Common myeloid progenitor, CD34-positive (primary cell): ENCODE results near the gene GRIP1.

Experiments
- CTCF ChIA-PET: fragments of 350-600 bp; sonication (Branson Sonifier 250); formaldehyde crosslinking; loops from one replicate; lab custom pipeline; 2021; ENCODE audit warnings: antibody characterized with exemption; lab: Charles Lee
- POLR2A ChIA-PET: fragments of 350-600 bp; sonication (Branson Sonifier 250); formaldehyde crosslinking; loops from one replicate; lab custom pipeline; 2021; ENCODE audit warnings: antibody characterized with exemption; lab: Charles Lee
- DNase-seq, 3 donors: peaks; one replicate each; pipeline versions ENCODE4 v3.0.0 to v3.0.0-alpha.2; 2013
- H3K27ac ChIP-seq, 2 experiments: 1 replicate in 1 of 2; 2 replicates in 1 of 2; pipeline ENCODE4 v1.7.0; 2013; ENCODE audit warnings: inconsistent platforms in 2 of 2, low read length in 2 of 2, mild to moderate bottlenecking in 2 of 2, low read depth in 1 of 2, moderate library complexity in 1 of 2; ENCODE audit not compliant: severe bottlenecking in 2 of 2, insufficient read depth in 1 of 2, poor library complexity in 1 of 2
- H3K27me3 ChIP-seq, 5 experiments: replicated peaks in 2 of 5; 1 replicate in 3 of 5; 2 replicates in 2 of 5; pipeline versions ENCODE4 v1.6.1 to v1.7.0; 2013; ENCODE audit warnings: low read length in 4 of 5, mild to moderate bottlenecking in 2 of 5, moderate library complexity in 2 of 5, inconsistent platforms in 1 of 5; ENCODE audit not compliant: insufficient read depth in 5 of 5, control insufficient read depth in 4 of 5
- H3K36me3 ChIP-seq, 4 experiments: 1 replicate in 2 of 4; 2 replicates in 2 of 4; pipeline versions ENCODE4 v1.6.1 to v1.7.0; 2013; ENCODE audit warnings: low read length in 3 of 4, control low read depth in 1 of 4, mild to moderate bottlenecking in 1 of 4; ENCODE audit not compliant: control insufficient read depth in 4 of 4, insufficient read depth in 4 of 4
- H3K4me1 ChIP-seq, 4 experiments: 1 replicate in 3 of 4; 2 replicates in 1 of 4; pipeline versions ENCODE4 v1.6.1 to v1.7.1; 2013; ENCODE audit warnings: low read length in 3 of 4, mild to moderate bottlenecking in 3 of 4, control low read depth in 1 of 4, inconsistent platforms in 1 of 4, moderate library complexity in 1 of 4; ENCODE audit not compliant: control insufficient read depth in 4 of 4, insufficient read depth in 4 of 4; ENCODE audit errors: control extremely low read depth in 1 of 4
- H3K4me3 ChIP-seq, 7 experiments: 1 replicate in 4 of 7; 2 replicates in 3 of 7; pipeline versions ENCODE4 v1.5.1 to v1.7.0; 2013; ENCODE audit warnings: mild to moderate bottlenecking in 7 of 7, low read length in 6 of 7, moderate library complexity in 6 of 7, inconsistent platforms in 2 of 7, low read depth in 2 of 7, control low read depth in 1 of 7; ENCODE audit not compliant: insufficient read depth in 4 of 7, control insufficient read depth in 1 of 7; ENCODE audit errors: extremely low read depth in 1 of 7
- H3K9me3 ChIP-seq, 5 experiments: 1 replicate in 4 of 5; 2 replicates in 1 of 5; pipeline versions ENCODE4 v1.6.1 to v1.7.1; 2013; ENCODE audit warnings: low read length in 4 of 5, mild to moderate bottlenecking in 2 of 5, inconsistent platforms in 1 of 5, low read depth in 1 of 5, moderate library complexity in 1 of 5; ENCODE audit not compliant: control insufficient read depth in 4 of 5, insufficient read depth in 2 of 5; ENCODE audit errors: control extremely low read depth in 1 of 5
- WGBS: methylation state at CpG from one replicate; pipeline ENCODE4 v1.1.5; 2013; ENCODE audit not compliant: insufficient coverage; 5-methylcytosine and 5-hydroxymethylcytosine counted together

GRIP1 gene

DNA sequence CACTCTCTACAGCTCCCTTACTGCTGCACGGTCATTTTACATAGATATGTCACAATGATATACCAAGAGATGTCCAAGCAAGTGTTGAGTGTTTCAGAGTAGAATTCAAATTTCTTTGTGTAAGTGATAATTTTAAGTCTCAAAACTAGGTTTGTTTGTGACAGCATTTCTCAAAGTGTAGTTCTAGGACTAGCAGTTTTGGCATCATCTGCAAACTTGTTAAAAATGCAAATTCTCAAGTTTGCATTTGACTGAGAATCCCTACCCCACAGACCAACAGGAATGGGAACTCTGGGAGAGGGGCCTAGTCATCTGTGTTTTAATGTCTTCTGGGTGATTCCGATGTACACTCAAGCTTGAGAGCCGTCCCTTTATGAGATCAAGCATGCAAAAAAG lies 279.0 kb downstream of the GRIP1 start:
- H3K27ac ChIP-seq = no peak overlapping the region
- H3K4me3 ChIP-seq = no peak overlapping the region
- DNase-seq = no peak
- ChIA-PET POLR2A (no interaction called here), CTCF (interaction anchor here (1.0 to 1.9 kb wide), 3 partner anchors 12 to 298 kb away, joined by 3 to 4 read pairs (median 4); no protein-coding TSS in a partner anchor)
- no peaks in the 10 kb centered on the region for H3K4me1 ChIP-seq
- H3K27me3 ChIP-seq = no peaks in the 10 kb centered on the region
- 89% methylated on average over 2 of the region's 3 CpGs for WGBS
- no peaks in the 10 kb centered on the region for H3K36me3 ChIP-seq
- no peaks in the 10 kb centered on the region for H3K9me3 ChIP-seq

DNA sequence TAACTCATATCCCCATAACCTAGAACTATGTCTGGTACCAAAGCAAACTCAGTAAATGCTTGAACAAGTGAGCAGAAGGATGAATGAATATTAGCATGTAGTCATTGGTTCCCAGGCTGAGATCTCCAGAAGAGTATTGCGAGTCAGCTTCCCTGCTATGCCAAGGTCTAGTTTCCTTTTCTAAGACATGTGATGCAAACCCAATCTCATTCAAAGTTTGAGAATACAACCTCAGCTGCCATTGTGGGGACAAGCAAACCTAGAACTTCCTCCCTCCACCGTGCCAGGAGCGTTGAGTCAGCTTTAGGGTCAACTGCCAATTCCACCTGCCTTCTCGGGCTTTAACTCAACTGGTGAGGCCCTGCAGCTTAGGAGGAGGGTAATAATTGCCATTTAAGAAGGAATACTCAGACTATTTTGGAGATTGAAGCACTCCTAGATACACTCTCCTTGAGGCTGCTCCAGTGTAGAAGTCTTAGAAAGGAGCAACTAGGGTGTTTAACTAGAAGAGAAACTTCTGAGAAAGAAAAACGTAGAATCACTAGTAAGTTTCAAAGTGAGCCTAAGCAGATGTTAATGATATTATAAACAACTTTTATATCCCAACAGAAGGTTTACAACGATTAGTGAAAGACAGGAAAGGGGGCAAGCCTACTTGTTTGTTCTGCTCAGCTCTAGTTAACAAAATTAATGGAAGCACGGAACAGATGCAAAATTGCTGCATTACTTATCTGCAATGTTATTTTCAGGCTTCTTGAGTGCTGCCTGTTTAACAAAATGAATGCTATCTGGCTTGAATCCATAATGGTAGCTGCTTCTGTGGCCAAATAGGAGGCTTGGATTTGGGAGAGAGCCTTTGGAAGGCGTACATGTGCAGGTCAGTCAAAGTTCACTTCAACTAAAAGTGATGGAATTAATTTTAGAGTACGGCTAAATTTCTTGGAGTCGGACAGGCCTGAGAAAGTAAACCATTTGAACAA lies 279.7 kb downstream of the GRIP1 start:
- CTCF ChIA-PET = interaction anchor here (0.7 to 1.9 kb wide), 3 partner anchors 10 to 299 kb away, joined by 3 to 4 read pairs (median 4); no protein-coding TSS in a partner anchor
- POLR2A ChIA-PET = no interaction called here
- no peaks in the 10 kb centered on the region for H3K4me1 ChIP-seq
- H3K27me3 ChIP-seq = no peaks in the 10 kb centered on the region
- H3K27ac ChIP-seq = no peak overlapping the region
- 65% methylated on average over 6 of the region's 10 CpGs for WGBS
- no peaks in the 10 kb centered on the region for H3K9me3 ChIP-seq
- DNase-seq = peak in 2 of 3 donors; percentile 11 to 13
- no peaks in the 10 kb centered on the region for H3K36me3 ChIP-seq
- no peak overlapping the region for H3K4me3 ChIP-seq

- Histone ChIP-seq H3K4me1 (no peaks in the 10 kb centered on the region), H3K4me3 (no peak overlapping the region), H3K36me3 (no peaks in the 10 kb centered on the region), H3K27me3 (no peaks in the 10 kb centered on the region), H3K27ac (no peak overlapping the region), H3K9me3 (no peaks in the 10 kb centered on the region)
- WGBS = 96% methylated on average over 5 of the region's 5 CpGs
- POLR2A ChIA-PET = interaction anchor here (0.5 kb wide), 1 partner anchor 27 kb away, joined by 4 read pairs; no protein-coding TSS in a partner anchor
- CTCF ChIA-PET = interaction anchor here (1.9 kb wide), 1 partner anchor 14 kb away, joined by 4 read pairs; no protein-coding TSS in a partner anchor
- no peak for DNase-seq
Measured at GRCh38 chr12:66397574-66398290, 281.1 kb downstream of the GRIP1 start.

DNA sequence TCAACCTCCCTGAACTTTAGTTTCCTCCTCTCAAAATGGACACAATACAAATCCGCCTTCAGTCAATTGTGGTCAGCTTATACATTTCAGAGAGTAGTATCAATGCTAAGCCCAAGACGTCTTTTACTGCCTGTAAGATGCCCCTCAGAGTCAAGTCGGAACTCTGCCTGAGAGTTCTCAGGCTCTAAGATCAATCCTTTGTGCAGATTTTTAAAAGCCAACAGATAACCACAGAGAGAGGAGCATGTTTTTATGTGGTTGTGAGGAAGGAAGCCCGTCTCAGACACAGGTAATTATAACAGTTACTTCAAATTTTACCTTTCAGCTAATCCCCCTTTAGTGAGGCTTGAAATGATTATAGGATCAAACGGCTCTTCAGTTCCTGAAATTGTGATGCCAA lies 285.0 kb downstream of the GRIP1 start:
- Histone ChIP-seq H3K27ac (no peak overlapping the region), H3K9me3 (no peaks in the 10 kb centered on the region), H3K36me3 (no peaks in the 10 kb centered on the region), H3K27me3 (no peaks in the 10 kb centered on the region), H3K4me1 (no peaks in the 10 kb centered on the region), H3K4me3 (no peak overlapping the region)
- WGBS = 88% methylated on average over 3 of the region's 5 CpGs
- no peak for DNase-seq
- ChIA-PET CTCF (interaction anchor here (2.5 kb wide), 1 partner anchor 14 kb away, joined by 10 read pairs; no protein-coding TSS in a partner anchor), POLR2A (no interaction called here)

DNA sequence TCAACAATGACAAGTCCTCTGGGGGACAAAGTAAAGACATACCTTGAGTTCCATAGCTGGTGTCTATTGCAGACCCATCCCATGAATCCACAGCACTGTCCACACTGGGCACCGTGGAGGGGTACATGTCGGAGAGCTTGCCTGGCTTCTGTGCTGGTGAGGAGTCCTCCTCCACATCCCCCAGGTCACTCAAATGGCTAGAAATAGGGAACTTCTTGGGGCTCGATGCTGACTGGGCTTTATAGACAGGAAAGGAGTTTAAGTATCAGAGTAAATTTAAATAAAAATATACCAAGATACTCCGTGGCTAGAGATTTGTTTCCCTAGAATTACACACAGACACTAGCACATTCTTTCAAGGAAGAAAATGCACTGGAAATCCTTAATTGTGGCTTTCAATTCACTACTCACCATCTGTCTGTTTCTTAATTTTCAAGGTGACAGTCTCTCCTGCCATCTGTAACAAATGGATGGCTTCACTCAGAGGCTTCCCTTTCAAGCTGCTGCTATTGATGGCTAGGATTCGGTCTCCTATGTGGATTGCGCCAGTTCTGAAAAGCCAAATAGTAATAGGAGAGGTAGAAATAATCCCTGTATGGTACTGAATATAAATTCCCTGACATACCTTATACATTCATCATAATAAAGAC lies 286.5 kb downstream of the GRIP1 start:
- Histone ChIP-seq H3K9me3 (peaks cover 0 to 3% (median 0%) of the 10 kb centered on the region in 5 experiments), H3K4me3 (no peak overlapping the region), H3K27ac (no peak overlapping the region), H3K27me3 (no peaks in the 10 kb centered on the region), H3K36me3 (no peaks in the 10 kb centered on the region), H3K4me1 (no peaks in the 10 kb centered on the region)
- ChIA-PET POLR2A (no interaction called here), CTCF (no interaction called here)
- WGBS = 50% methylated on average over 2 of the region's 6 CpGs
- no peak for DNase-seq

DNA sequence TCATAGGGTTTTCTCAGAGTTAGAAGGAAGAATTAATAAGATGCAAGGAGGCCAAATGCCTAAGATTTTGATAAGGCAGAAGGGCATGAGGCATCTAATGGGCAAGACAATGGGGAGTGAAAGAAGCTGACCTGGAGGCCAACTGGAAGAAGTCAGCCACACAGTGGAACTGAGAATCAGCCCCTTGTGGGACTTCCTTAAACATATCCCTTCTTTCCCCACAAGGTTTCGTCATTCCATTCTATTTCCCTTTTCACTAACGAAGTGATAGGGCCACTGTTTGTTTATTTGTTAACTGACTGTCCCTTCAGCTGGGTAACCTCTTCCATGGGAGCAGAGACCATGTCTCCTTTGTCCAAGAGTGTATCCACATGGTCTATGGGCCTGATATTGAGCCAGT lies 290.4 kb downstream of the GRIP1 start:
- no peak for DNase-seq
- WGBS = 89% methylated on average over 2 of the region's 2 CpGs

More for the DNA sequence above, 290.4 kb downstream of the GRIP1 start:
- H3K4me3 ChIP-seq = no peak overlapping the region
- ChIA-PET CTCF (no interaction called here), POLR2A (no interaction called here)
- no peaks in the 10 kb centered on the region for H3K36me3 ChIP-seq
- H3K27me3 ChIP-seq = no peaks in the 10 kb centered on the region
- H3K4me1 ChIP-seq = no peaks in the 10 kb centered on the region
- peaks cover 0 to 5% (median 3%) of the 10 kb centered on the region in 5 experiments for H3K9me3 ChIP-seq
- no peak overlapping the region for H3K27ac ChIP-seq
